Upper lobe of right lung (tissue), 1 donor: ENCODE results near the gene KDM5B. TPM values are rescaled to one million over a fixed set of nuclear protein-coding genes. Genes with fewer than 3 reads are reported as not detected.
"Not testable (repeated sequence)": the region's sequence is repeated elsewhere in the genome, so short reads cannot be mapped to it uniquely, and the experiment has no call there.

ENCODE experiments used
- ATAC-seq: fragments of 200-7000 bp; cut with Tn5 transposase; one replicate; pipeline ENCODE4 v1.9.1; 2020; ENCODE audit warnings: mild to moderate bottlenecking, moderate library complexity
- DNase-seq: peaks from one replicate; pipeline ENCODE4 v3.0.0-alpha.2; 2020
- H3K27ac ChIP-seq: fragments of 200-600 bp; one replicate; pipeline ENCODE4 v1.8.0; 2022
- H3K27me3 ChIP-seq: fragments of 200-600 bp; one replicate; pipeline ENCODE4 v1.8.0; 2022; ENCODE audit warnings: mild to moderate bottlenecking
- H3K36me3 ChIP-seq: fragments of 200-600 bp; one replicate; pipeline ENCODE4 v1.8.0; 2022
- H3K4me1 ChIP-seq: fragments of 200-600 bp; one replicate; pipeline ENCODE4 v1.8.0; 2022
- H3K4me3 ChIP-seq: fragments of 200-600 bp; one replicate; pipeline ENCODE4 v1.8.0; 2022; ENCODE audit warnings: mild to moderate bottlenecking
- H3K9me3 ChIP-seq: fragments of 200-600 bp; one replicate; pipeline ENCODE4 v1.8.0; 2022
- CTCF ChIP-seq: fragments of 200-600 bp; IDR thresholded peaks from one replicate; pipeline ENCODE4 v1.8.0; 2022; ENCODE audit warnings: antibody characterized with exemption
- intact Hi-C: fragments of 100-400 bp; cut with DNase I; formaldehyde crosslinking; loops from one replicate; pipeline ENCODE4 v1.11.0; 2022
- total RNA-seq: library from RNA; stranded (reverse); fragmentation: NEBNext Ultra II Directional; extraction: Animal tissue kit (Norgen Biotek cat#: 25700); gene quantifications from one replicate; pipeline ENCODE4 v1.2.1, GENCODE V29; 2021
- donor health status: DM: no; HTN: yes; CAD: no; lungs with severe emphysema.

KDM5B gene
- total RNA-seq, 1 donor from 2014 or later, result 57.3 TPM

GRCh38 chr1:202733251-202733650 is 75.0 kb downstream of the KDM5B start:
- TF ChIP-seq CTCF, result no peak
- H3K27ac ChIP-seq, result no peak overlapping the region
- no peak overlapping the region for H3K4me3 ChIP-seq
- H3K4me1 ChIP-seq, result no peaks in the 10 kb centered on the region
- intact Hi-C loops, result no loop called here
- peaks cover 92% of the 10 kb centered on the region for H3K36me3 ChIP-seq
- H3K9me3 ChIP-seq, result no peaks in the 10 kb centered on the region
- DNase-seq (no peak), ATAC-seq (no peak)
- no peaks in the 10 kb centered on the region for H3K27me3 ChIP-seq

GRCh38 chr1:202728951-202729350 is 79.3 kb downstream of the KDM5B start:
- H3K36me3 ChIP-seq, result peaks cover 78% of the 10 kb centered on the region
- intact Hi-C loops, result loop anchor here (10.0 kb wide), 1 partner anchor 134 kb away; no protein-coding TSS in a partner anchor
- no peak overlapping the region for H3K27ac ChIP-seq
- H3K9me3 ChIP-seq, result no peaks in the 10 kb centered on the region
- H3K4me1 ChIP-seq, result no peaks in the 10 kb centered on the region
- no peak for ATAC-seq
- TF ChIP-seq CTCF, result no peak
- DNase-seq, result no peak
- no peaks in the 10 kb centered on the region for H3K27me3 ChIP-seq
- no peak overlapping the region for H3K4me3 ChIP-seq

GRCh38 chr1:202725526-202725925 is 82.7 kb downstream of the KDM5B start:
- Histone ChIP-seq H3K4me1 (no peaks in the 10 kb centered on the region), H3K36me3 (peaks cover 44% of the 10 kb centered on the region), H3K4me3 (no peak overlapping the region), H3K9me3 (no peaks in the 10 kb centered on the region), H3K27ac (no peak overlapping the region), H3K27me3 (no peaks in the 10 kb centered on the region)
- intact Hi-C loops, result loop anchor here (10.0 kb wide), 1 partner anchor 131 kb away; no protein-coding TSS in a partner anchor
- TF ChIP-seq CTCF, result no peak
- ATAC-seq (no peak), DNase-seq (no peak)

GRCh38 chr1:202723708-202724107 is 84.5 kb downstream of the KDM5B start:
- Histone ChIP-seq H3K9me3 (no peaks in the 10 kb centered on the region), H3K27ac (no peak overlapping the region), H3K4me3 (no peak overlapping the region), H3K4me1 (no peaks in the 10 kb centered on the region), H3K36me3 (peaks cover 26% of the 10 kb centered on the region), H3K27me3 (no peaks in the 10 kb centered on the region)
- DNase-seq (no peak), ATAC-seq (no peak)
- TF ChIP-seq CTCF, result no peak
- intact Hi-C loops, result loop anchor here (10.0 kb wide), 1 partner anchor 129 kb away; no protein-coding TSS in a partner anchor

- intact Hi-C loops, result loop anchor here (10.0 kb wide), 1 partner anchor 128 kb away; no protein-coding TSS in a partner anchor
- not testable (repeated sequence) for DNase-seq, H3K4me1 ChIP-seq, H3K27me3 ChIP-seq, H3K27ac ChIP-seq, H3K9me3 ChIP-seq, H3K4me3 ChIP-seq, ATAC-seq
- peaks cover 19% of the 10 kb centered on the region for H3K36me3 ChIP-seq
These were observed 85.2 kb downstream of the KDM5B start for GRCh38 chr1:202723046-202723445.

- Histone ChIP-seq H3K27me3 (peaks cover 15% of the 10 kb centered on the region), H3K4me1 (no peaks in the 10 kb centered on the region), H3K27ac (no peak overlapping the region), H3K9me3 (no peaks in the 10 kb centered on the region), H3K36me3 (no peaks in the 10 kb centered on the region), H3K4me3 (no peak overlapping the region)
- TF ChIP-seq CTCF, result no peak
- intact Hi-C loops, result no loop called here
- DNase-seq (no peak), ATAC-seq (no peak)
These were observed 91.6 kb downstream of the KDM5B start for GRCh38 chr1:202716654-202717053.

- H3K4me1 ChIP-seq, ATAC-seq, H3K36me3 ChIP-seq, intact Hi-C loops, H3K4me3 ChIP-seq, H3K27ac ChIP-seq, DNase-seq, H3K9me3 ChIP-seq: not testable (repeated sequence)
- H3K27me3 ChIP-seq, result peaks cover 40% of the 10 kb centered on the region
These were observed 94.0 kb downstream of the KDM5B start for GRCh38 chr1:202714202-202714601.
